GM18511 (cell line): ENCODE measurements around the gene UGCG.

ENCODE experiments used
- ATAC-seq: cut with Tn5 transposase; IDR thresholded peaks from one replicate; pipeline ENCODE4 v1.9.1; 2021; ENCODE audit warnings: mild to moderate bottlenecking, moderate library complexity; ENCODE audit not compliant: unreplicated experiment

UGCG gene

GRCh38 chr9:111917201-111917600 lies 20.6 kb downstream of the UGCG start:
- ATAC-seq = no peak

- no peak for ATAC-seq
Observed at GRCh38 chr9:111917980-111918379, 21.4 kb downstream of the UGCG start.

GRCh38 chr9:111919875-111920274 lies 23.3 kb downstream of the UGCG start:
- no peak for ATAC-seq

- no peak for ATAC-seq
Observed at GRCh38 chr9:111920531-111920930, 23.9 kb downstream of the UGCG start.

GRCh38 chr9:111922324-111923013 lies 25.9 kb downstream of the UGCG start:
- ATAC-seq = no peak

- ATAC-seq = no peak
Observed at GRCh38 chr9:111924281-111924680, 27.7 kb downstream of the UGCG start.

- ATAC-seq = no peak
Observed at GRCh38 chr9:111925017-111925770, 28.6 kb downstream of the UGCG start.

GRCh38 chr9:111925784-111926183 lies 29.2 kb downstream of the UGCG start:
- no peak for ATAC-seq

- ATAC-seq = peak; percentile 99
Observed at GRCh38 chr9:111926421-111926875, 29.8 kb downstream of the UGCG start.

- ATAC-seq = no peak
Observed at GRCh38 chr9:111928359-111928720, 31.7 kb downstream of the UGCG start.

GRCh38 chr9:111934747-111935146 lies 38.1 kb downstream of the UGCG start:
- no peak for ATAC-seq

- no peak for ATAC-seq
Observed at GRCh38 chr9:111936391-111936790, 39.8 kb downstream of the UGCG start.

- ATAC-seq = peak; percentile 2
Observed at GRCh38 chr9:111937301-111937700, 40.7 kb downstream of the UGCG start.

- peak; percentile 83 for ATAC-seq
Observed at GRCh38 chr9:111937781-111938426, 41.3 kb downstream of the UGCG start.

GRCh38 chr9:111938427-111938800 lies 41.8 kb downstream of the UGCG start:
- peak; percentile 30 for ATAC-seq

GRCh38 chr9:111939322-111939721 lies 42.7 kb downstream of the UGCG start:
- ATAC-seq = no peak

GRCh38 chr9:111940697-111941096 lies 44.1 kb downstream of the UGCG start:
- ATAC-seq = no peak

- ATAC-seq = no peak
Observed at GRCh38 chr9:111943200-111943599, 46.6 kb downstream of the UGCG start.

- no peak for ATAC-seq
Observed at GRCh38 chr9:111943746-111944145, 47.1 kb downstream of the UGCG start.

GRCh38 chr9:111944241-111944866 lies 47.7 kb downstream of the UGCG start:
- no peak for ATAC-seq

GRCh38 chr9:111945216-111945615 lies 48.6 kb downstream of the UGCG start:
- peak; percentile 78 for ATAC-seq
